ENCODE measurements around the gene IRAG1.

The IRAG1 gene

GRCh38 chr11:10666556-10667520, 26.7 kb downstream of the IRAG1 start:
- no peak for DNase-seq (ENCODE audit: low spot score)

- DNase-seq (ENCODE audit: low spot score) = no peak
Measured at GRCh38 chr11:10664496-10664895, 29.1 kb downstream of the IRAG1 start.

GRCh38 chr11:10663990-10664389, 29.6 kb downstream of the IRAG1 start:
- no peak for DNase-seq (ENCODE audit: low spot score)

- DNase-seq (ENCODE audit: low spot score) = no peak
Measured at GRCh38 chr11:10663365-10663764, 30.2 kb downstream of the IRAG1 start.

GRCh38 chr11:10660323-10660722, 33.2 kb downstream of the IRAG1 start:
- DNase-seq (ENCODE audit: low spot score) = no peak

- DNase-seq (ENCODE audit: low spot score) = no peak
Measured at GRCh38 chr11:10659339-10660216, 34.0 kb downstream of the IRAG1 start.

GRCh38 chr11:10658621-10659338, 34.8 kb downstream of the IRAG1 start:
- DNase-seq (ENCODE audit: low spot score) = no peak

GRCh38 chr11:10657308-10658271, 36.0 kb downstream of the IRAG1 start:
- DNase-seq (ENCODE audit: low spot score) = no peak

- no peak for DNase-seq (ENCODE audit: low spot score)
Measured at GRCh38 chr11:10655943-10656576, 37.5 kb downstream of the IRAG1 start.

- DNase-seq (ENCODE audit: low spot score) = no peak
Measured at GRCh38 chr11:10655227-10655626, 38.3 kb downstream of the IRAG1 start.

GRCh38 chr11:10654811-10655150, 38.8 kb downstream of the IRAG1 start:
- DNase-seq (ENCODE audit: low spot score) = no peak

GRCh38 chr11:10653946-10654810, 39.4 kb downstream of the IRAG1 start:
- DNase-seq (ENCODE audit: low spot score) = peak; percentile 56

GRCh38 chr11:10653261-10653660, 40.3 kb downstream of the IRAG1 start:
- no peak for DNase-seq (ENCODE audit: low spot score)

- DNase-seq (ENCODE audit: low spot score) = no peak
Measured at GRCh38 chr11:10651656-10652361, 41.7 kb downstream of the IRAG1 start.

- DNase-seq (ENCODE audit: low spot score) = no peak
Measured at GRCh38 chr11:10650630-10651029, 42.9 kb downstream of the IRAG1 start.

- DNase-seq (ENCODE audit: low spot score) = no peak
Measured at GRCh38 chr11:10650166-10650565, 43.4 kb downstream of the IRAG1 start.

GRCh38 chr11:10648871-10649270, 44.7 kb downstream of the IRAG1 start:
- DNase-seq (ENCODE audit: low spot score) = no peak

GRCh38 chr11:10646681-10647355, 46.7 kb downstream of the IRAG1 start:
- DNase-seq (ENCODE audit: low spot score) = no peak

Measured in D341Med (cell line).